DOHH2 (cell line): Measurements from ENCODE around the gene DYNLT2B.
"Not testable (repeated sequence)": the region's sequence is repeated elsewhere in the genome, so short reads cannot be mapped to it uniquely, and the experiment has no call there.

Experiments
- H3F3A ChIP-seq: fragments of 200-600 bp; sonication (generic), shearing (Covaris generic); 2 replicates; pipeline ENCODE4 v1.6.0; 2016; ENCODE audit warnings: antibody characterized with exemption, mild to moderate bottlenecking; ENCODE audit not compliant: control insufficient read depth, insufficient read depth
- H3K27ac ChIP-seq: fragments of 200-600 bp; sonication (generic); 2 replicates; pipeline ENCODE4 v1.5.1; 2014; ENCODE audit warnings: low read depth, mild to moderate bottlenecking, low read length, moderate library complexity
- H3K27me3 ChIP-seq: fragments of 200-600 bp; sonication (generic); 2 replicates; pipeline ENCODE4 v1.6.1; 2014; ENCODE audit warnings: mild to moderate bottlenecking, low read length, mixed read lengths; ENCODE audit not compliant: control insufficient read depth
- H3K36me3 ChIP-seq: fragments of 200-600 bp; sonication (generic); 2 replicates; pipeline ENCODE4 v1.6.1; 2014; ENCODE audit warnings: mild to moderate bottlenecking, low read length, moderate library complexity, mixed read lengths; ENCODE audit not compliant: control insufficient read depth
- H3K4me1 ChIP-seq: fragments of 200-600 bp; sonication (generic); 2 replicates; pipeline ENCODE4 v1.6.1; 2014; ENCODE audit warnings: mild to moderate bottlenecking, low read length, mixed read lengths; ENCODE audit not compliant: control insufficient read depth
- H3K4me2 ChIP-seq: fragments of 200-600 bp; sonication (generic); 2 replicates; pipeline ENCODE4 v1.6.0; 2014; ENCODE audit warnings: mild to moderate bottlenecking, low read length, moderate library complexity
- H3K4me3 ChIP-seq: fragments of 200-600 bp; sonication (generic); 2 replicates; pipeline ENCODE4 v1.5.1; 2014; ENCODE audit warnings: mild to moderate bottlenecking, low read length, mixed read lengths
- H3K79me2 ChIP-seq: fragments of 200-600 bp; sonication (generic); 2 replicates; pipeline ENCODE4 v1.6.1; 2014; ENCODE audit warnings: mild to moderate bottlenecking, low read length, mixed read lengths; ENCODE audit not compliant: control insufficient read depth
- H3K9me2 ChIP-seq: fragments of 200-600 bp; sonication (generic); replicated peaks from 2 replicates; pipeline ENCODE4 v1.6.1; 2014; ENCODE audit warnings: mild to moderate bottlenecking, low read length, mixed read lengths; ENCODE audit not compliant: control insufficient read depth
- H3K9me3 ChIP-seq: fragments of 200-600 bp; sonication (generic); 2 replicates; pipeline ENCODE4 v1.6.1; 2014; ENCODE audit warnings: antibody characterized with exemption, low read length, mixed read lengths; ENCODE audit not compliant: control insufficient read depth, insufficient read depth
- H4K20me1 ChIP-seq: fragments of 200-600 bp; sonication (generic); 2 replicates; pipeline ENCODE4 v1.6.0; 2014; ENCODE audit warnings: low read depth, mild to moderate bottlenecking, antibody characterized with exemption, low read length, moderate library complexity; ENCODE audit not compliant: control insufficient read depth, insufficient read depth
- EZH2phosphoT487 ChIP-seq: fragments of 200-600 bp; sonication (generic); IDR thresholded peaks from 2 replicates; pipeline ENCODE4 v1.6.1; 2017; ENCODE audit warnings: borderline replicate concordance, mild to moderate bottlenecking, antibody characterized with exemption, low read length, moderate library complexity, mixed read lengths
- TF ChIP-seq, protein P1 (sequence below): fragments of 200-600 bp; sonication (generic); IDR thresholded peaks from one replicate; pipeline ENCODE4 v1.5.1; 2014; ENCODE audit warnings: antibody characterized with exemption, mild to moderate bottlenecking, low read depth, low read length; ENCODE audit not compliant: poor library complexity, severe bottlenecking

DYNLT2B gene

DNA sequence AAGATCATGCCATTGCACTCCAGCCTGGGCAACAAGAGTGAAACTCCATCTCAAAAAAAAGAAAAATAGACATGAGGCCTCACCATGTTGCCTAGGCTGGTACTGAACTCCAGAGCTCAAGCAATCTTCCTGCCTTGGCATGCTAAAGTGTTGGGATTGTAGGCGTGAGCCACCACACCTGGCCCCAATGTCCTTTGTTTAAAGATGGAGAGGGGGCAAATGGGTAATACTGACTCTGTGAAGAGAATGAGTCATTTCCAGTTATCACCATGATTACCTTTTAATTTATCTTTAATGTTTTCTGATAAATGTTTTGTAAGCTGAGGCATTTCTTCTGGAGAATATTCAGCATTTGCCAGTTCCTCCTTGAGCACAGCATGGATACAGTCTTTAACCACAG, 2.2 kb downstream of the DYNLT2B start:
- Histone ChIP-seq H3K9me2 (no peaks in the 10 kb centered on the region), H3K4me3 (no peak overlapping the region), H4K20me1 (no peaks in the 10 kb centered on the region), H3K4me1 (peaks cover 10% of the 10 kb centered on the region), H3K36me3 (peaks cover 3% of the 10 kb centered on the region), H3F3A (peaks cover 7% of the 10 kb centered on the region), H3K27ac (no peak overlapping the region), H3K4me2 (no peak overlapping the region), H3K9me3 (no peaks in the 10 kb centered on the region), H3K27me3 (no peaks in the 10 kb centered on the region), H3K79me2 (peaks cover 14% of the 10 kb centered on the region)
- TF ChIP-seq EZH2phosphoT487: no peak
- TF ChIP-seq, protein P1, sequence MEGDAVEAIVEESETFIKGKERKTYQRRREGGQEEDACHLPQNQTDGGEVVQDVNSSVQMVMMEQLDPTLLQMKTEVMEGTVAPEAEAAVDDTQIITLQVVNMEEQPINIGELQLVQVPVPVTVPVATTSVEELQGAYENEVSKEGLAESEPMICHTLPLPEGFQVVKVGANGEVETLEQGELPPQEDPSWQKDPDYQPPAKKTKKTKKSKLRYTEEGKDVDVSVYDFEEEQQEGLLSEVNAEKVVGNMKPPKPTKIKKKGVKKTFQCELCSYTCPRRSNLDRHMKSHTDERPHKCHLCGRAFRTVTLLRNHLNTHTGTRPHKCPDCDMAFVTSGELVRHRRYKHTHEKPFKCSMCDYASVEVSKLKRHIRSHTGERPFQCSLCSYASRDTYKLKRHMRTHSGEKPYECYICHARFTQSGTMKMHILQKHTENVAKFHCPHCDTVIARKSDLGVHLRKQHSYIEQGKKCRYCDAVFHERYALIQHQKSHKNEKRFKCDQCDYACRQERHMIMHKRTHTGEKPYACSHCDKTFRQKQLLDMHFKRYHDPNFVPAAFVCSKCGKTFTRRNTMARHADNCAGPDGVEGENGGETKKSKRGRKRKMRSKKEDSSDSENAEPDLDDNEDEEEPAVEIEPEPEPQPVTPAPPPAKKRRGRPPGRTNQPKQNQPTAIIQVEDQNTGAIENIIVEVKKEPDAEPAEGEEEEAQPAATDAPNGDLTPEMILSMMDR: no peak

DNA sequence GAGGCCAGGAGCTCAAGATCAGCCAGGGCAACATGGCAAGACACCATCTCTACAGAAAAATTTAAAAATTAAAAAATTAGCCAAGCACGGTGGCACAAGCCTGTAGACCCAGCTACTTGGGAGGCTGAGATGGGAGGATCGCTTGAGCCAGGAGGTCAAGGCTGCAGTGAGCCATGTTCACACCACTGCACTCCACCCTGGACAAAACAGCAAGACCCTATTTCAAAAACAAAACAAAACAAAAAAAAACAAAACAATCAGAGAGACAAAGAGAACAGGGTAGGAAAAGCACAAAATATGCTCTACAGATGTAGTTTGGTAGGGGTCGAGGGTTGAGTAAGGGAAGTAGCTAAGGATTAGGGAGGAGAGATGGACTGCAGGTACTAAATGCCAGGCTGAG, 3.4 kb downstream of the DYNLT2B start:
- Histone ChIP-seq H3K27ac (no peak overlapping the region), H3K79me2 (peaks cover 14% of the 10 kb centered on the region), H3K4me2 (no peak overlapping the region), H3K9me3 (no peaks in the 10 kb centered on the region), H3K27me3 (no peaks in the 10 kb centered on the region), H3K4me1 (peaks cover 10% of the 10 kb centered on the region), H3F3A (peaks cover 7% of the 10 kb centered on the region), H3K9me2 (no peaks in the 10 kb centered on the region), H3K4me3 (no peak overlapping the region), H4K20me1 (no peaks in the 10 kb centered on the region), H3K36me3 (peaks cover 3% of the 10 kb centered on the region)
- TF ChIP-seq EZH2phosphoT487: no peak
- TF ChIP-seq, protein P1: no peak

DNA sequence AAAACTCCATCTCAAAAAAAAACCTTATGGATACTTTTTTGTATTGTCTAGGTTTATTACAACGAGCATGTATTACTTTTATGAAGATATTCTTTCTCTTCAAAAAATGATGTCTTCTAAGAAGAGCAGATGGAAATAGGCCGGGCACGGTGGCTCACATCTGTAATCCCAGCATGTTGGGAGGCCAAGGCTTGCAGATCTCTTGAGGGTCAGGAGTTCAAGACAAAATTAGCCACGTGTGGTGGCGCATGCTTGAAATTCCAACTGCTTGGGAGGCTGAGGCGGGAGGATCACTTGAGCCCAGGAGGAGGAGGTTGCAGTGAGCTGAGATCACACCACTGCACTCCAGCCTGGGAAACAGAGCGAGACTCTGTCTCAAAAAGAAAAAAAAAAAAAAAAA, 4.0 kb downstream of the DYNLT2B start:
- not testable (repeated sequence) for H3K4me2 ChIP-seq, H3K4me1 ChIP-seq, H3K36me3 ChIP-seq, H4K20me1 ChIP-seq, H3K9me3 ChIP-seq, H3K27ac ChIP-seq, H3K27me3 ChIP-seq, H3K4me3 ChIP-seq, H3F3A ChIP-seq, H3K9me2 ChIP-seq
- peaks cover 14% of the 10 kb centered on the region for H3K79me2 ChIP-seq

DNA sequence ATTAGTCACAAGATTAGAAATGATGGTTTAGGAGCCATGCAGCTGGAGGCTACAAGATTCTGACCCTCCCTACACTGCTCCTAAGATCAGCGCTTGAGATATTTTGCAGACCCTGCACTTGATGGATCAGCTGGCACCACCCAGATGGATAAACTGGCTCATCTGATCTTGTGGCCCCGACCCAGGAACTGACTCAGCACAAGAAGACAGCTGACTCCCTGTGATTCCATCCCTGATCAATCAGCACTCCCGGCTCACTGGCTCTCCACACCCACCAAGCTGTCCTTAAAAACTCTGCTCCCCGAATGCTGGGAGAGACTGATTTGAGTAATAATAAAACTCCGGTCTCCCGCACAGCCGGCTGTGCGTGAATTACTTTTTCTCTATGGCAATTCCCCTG, 15.1 kb downstream of the DYNLT2B start:
- not testable (repeated sequence) for H3K36me3 ChIP-seq, H3K9me3 ChIP-seq, H3F3A ChIP-seq, H4K20me1 ChIP-seq, H3K27me3 ChIP-seq, H3K4me3 ChIP-seq, H3K4me2 ChIP-seq, H3K9me2 ChIP-seq, H3K79me2 ChIP-seq, H3K4me1 ChIP-seq, H3K27ac ChIP-seq

DNA sequence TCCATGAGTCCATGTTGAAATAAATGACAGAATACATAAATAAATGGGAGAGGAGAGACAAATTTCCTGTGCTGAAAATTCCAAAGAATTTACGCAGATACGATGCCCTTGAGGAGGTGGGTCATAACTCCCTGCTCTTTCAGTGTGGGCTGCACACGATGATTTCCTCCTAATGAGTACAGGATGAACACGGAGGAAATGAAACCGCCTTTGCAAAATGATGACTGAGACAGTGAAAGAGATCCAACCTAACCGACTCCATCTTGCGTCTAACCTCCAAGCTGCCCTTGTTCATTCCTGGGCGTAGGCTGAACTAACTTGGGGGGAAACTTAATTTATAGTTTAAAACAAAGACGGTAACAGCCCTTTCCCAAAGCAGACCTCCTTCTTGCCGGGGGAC, 15.5 kb downstream of the DYNLT2B start:
- H4K20me1 ChIP-seq, H3K9me3 ChIP-seq, H3F3A ChIP-seq, H3K27me3 ChIP-seq, H3K4me2 ChIP-seq, H3K79me2 ChIP-seq, H3K4me3 ChIP-seq, H3K36me3 ChIP-seq, H3K27ac ChIP-seq, H3K4me1 ChIP-seq, H3K9me2 ChIP-seq: not testable (repeated sequence)
